ENCODE results near the gene CAMTA1.

Gene CAMTA1

GRCh38 chr1:7247158-7247557 is 461.9 kb downstream of the CAMTA1 start:
- H3K79me2 ChIP-seq (ENCODE audit: insufficient read depth, low read length) = no peaks in the 10 kb centered on the region
- H3K27ac ChIP-seq (ENCODE audit: low read length) = no peak overlapping the region
- ATAC-seq (ENCODE audit: insufficient read depth, low read depth) = no peak
- no peaks in the 10 kb centered on the region for H3K4me1 ChIP-seq (ENCODE audit: insufficient read depth, low read length)
- no peak overlapping the region for H2AFZ ChIP-seq (ENCODE audit: low read depth, low read length)
- H3K27me3 ChIP-seq (ENCODE audit: insufficient read depth, low read length, poor library complexity) = peaks cover 3% of the 10 kb centered on the region
- no peak overlapping the region for H3K4me3 ChIP-seq (ENCODE audit: low read depth in 1 of 2, low read length in 2 of 2)
- TF ChIP-seq EZH2 (IDR thresholded peaks at IDR 0.05; ENCODE audit: borderline replicate concordance, low read depth, low read length, severe bottlenecking) = no peak
- TF ChIP-seq, protein P1, sequence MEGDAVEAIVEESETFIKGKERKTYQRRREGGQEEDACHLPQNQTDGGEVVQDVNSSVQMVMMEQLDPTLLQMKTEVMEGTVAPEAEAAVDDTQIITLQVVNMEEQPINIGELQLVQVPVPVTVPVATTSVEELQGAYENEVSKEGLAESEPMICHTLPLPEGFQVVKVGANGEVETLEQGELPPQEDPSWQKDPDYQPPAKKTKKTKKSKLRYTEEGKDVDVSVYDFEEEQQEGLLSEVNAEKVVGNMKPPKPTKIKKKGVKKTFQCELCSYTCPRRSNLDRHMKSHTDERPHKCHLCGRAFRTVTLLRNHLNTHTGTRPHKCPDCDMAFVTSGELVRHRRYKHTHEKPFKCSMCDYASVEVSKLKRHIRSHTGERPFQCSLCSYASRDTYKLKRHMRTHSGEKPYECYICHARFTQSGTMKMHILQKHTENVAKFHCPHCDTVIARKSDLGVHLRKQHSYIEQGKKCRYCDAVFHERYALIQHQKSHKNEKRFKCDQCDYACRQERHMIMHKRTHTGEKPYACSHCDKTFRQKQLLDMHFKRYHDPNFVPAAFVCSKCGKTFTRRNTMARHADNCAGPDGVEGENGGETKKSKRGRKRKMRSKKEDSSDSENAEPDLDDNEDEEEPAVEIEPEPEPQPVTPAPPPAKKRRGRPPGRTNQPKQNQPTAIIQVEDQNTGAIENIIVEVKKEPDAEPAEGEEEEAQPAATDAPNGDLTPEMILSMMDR (IDR thresholded peaks at IDR 0.05; ENCODE audit: borderline replicate concordance, extremely low read depth, low read length, poor library complexity, severe bottlenecking) = no peak
- H3K9me3 ChIP-seq (ENCODE audit: insufficient read depth, low read length, severe bottlenecking) = no peaks in the 10 kb centered on the region
- H4K20me1 ChIP-seq (ENCODE audit: insufficient read depth, low read length) = peaks cover 4% of the 10 kb centered on the region; the same call in 1 of the 2 replicates
- H3K4me2 ChIP-seq (ENCODE audit: insufficient read depth, low read length) = no peak overlapping the region
- no peak overlapping the region for H3K9ac ChIP-seq (ENCODE audit: low read depth, low read length)
- no peaks in the 10 kb centered on the region for H3K36me3 ChIP-seq (ENCODE audit: insufficient read depth, low read length)
- DNase-seq = no peak

DNA sequence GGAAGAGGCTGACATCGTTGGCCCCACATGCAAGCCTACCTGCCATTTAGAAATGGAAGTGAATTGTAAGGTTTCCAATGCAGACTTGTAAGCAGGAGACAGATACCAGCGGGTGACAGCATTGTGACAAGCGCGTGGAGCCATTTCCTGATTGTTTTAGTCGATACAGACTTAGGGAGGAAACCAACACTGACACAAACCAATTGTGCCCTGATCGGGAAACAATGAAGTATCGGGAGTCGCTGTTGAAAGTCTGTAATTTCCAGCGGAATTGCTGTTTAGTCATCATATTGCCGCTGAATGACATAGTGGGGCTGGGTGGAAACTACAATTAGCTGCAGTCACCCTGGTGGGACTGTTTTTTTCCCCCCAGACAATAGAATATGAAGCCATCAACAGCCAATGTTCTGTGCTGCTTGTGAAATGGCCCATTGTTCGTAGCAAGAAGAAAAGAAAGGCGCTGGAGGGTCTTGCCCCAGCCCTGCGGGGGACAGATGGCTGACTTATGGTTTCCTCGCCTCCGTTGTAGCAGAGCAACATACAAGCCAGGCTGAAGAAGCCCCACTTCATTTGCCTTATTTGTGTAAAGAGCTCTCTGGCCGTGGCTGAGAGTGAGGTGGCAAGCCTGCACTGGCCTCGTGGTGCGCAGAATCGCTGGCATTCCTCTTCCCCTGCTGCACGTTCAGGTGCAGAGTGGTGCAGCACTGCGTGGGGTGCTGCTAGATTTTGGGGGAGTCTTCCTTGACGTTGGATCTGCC is 462.7 kb downstream of the CAMTA1 start:
- DNase-seq (no peak), ATAC-seq (ENCODE audit: insufficient read depth, low read depth) (no peak)
- TF ChIP-seq EZH2 (IDR thresholded peaks at IDR 0.05; ENCODE audit: borderline replicate concordance, low read depth, low read length, severe bottlenecking) = no peak
- TF ChIP-seq, protein P1 (IDR thresholded peaks at IDR 0.05; ENCODE audit: borderline replicate concordance, extremely low read depth, low read length, poor library complexity, severe bottlenecking) = no peak
- Histone ChIP-seq H3K9ac (ENCODE audit: low read depth, low read length) (no peak overlapping the region), H3K79me2 (ENCODE audit: insufficient read depth, low read length) (no peaks in the 10 kb centered on the region), H3K4me1 (ENCODE audit: insufficient read depth, low read length) (no peaks in the 10 kb centered on the region), H3K4me2 (ENCODE audit: insufficient read depth, low read length) (no peak overlapping the region), H3K36me3 (ENCODE audit: insufficient read depth, low read length) (no peaks in the 10 kb centered on the region), H3K4me3 (ENCODE audit: low read depth in 1 of 2, low read length in 2 of 2) (no peak overlapping the region), H2AFZ (ENCODE audit: low read depth, low read length) (no peak overlapping the region), H3K27me3 (ENCODE audit: insufficient read depth, low read length, poor library complexity) (peaks cover 3% of the 10 kb centered on the region), H3K9me3 (ENCODE audit: insufficient read depth, low read length, severe bottlenecking) (no peaks in the 10 kb centered on the region), H4K20me1 (ENCODE audit: insufficient read depth, low read length) (peaks cover 4% of the 10 kb centered on the region; the same call in 1 of the 2 replicates), H3K27ac (ENCODE audit: low read length) (no peak overlapping the region)

GRCh38 chr1:7248549-7249199 is 463.4 kb downstream of the CAMTA1 start:
- no peak overlapping the region for H2AFZ ChIP-seq (ENCODE audit: low read depth, low read length)
- DNase-seq = no peak
- H3K9me3 ChIP-seq (ENCODE audit: insufficient read depth, low read length, severe bottlenecking) = no peaks in the 10 kb centered on the region
- H3K4me2 ChIP-seq (ENCODE audit: insufficient read depth, low read length) = no peak overlapping the region
- H3K4me3 ChIP-seq (ENCODE audit: low read depth in 1 of 2, low read length in 2 of 2) = no peak overlapping the region
- no peaks in the 10 kb centered on the region for H3K4me1 ChIP-seq (ENCODE audit: insufficient read depth, low read length)
- no peak overlapping the region for H3K9ac ChIP-seq (ENCODE audit: low read depth, low read length)
- no peaks in the 10 kb centered on the region for H3K79me2 ChIP-seq (ENCODE audit: insufficient read depth, low read length)
- no peak for ATAC-seq (ENCODE audit: insufficient read depth, low read depth)
- H3K36me3 ChIP-seq (ENCODE audit: insufficient read depth, low read length) = no peaks in the 10 kb centered on the region
- H4K20me1 ChIP-seq (ENCODE audit: insufficient read depth, low read length) = peaks cover 4% of the 10 kb centered on the region; the same call in 1 of the 2 replicates
- peaks cover 3% of the 10 kb centered on the region for H3K27me3 ChIP-seq (ENCODE audit: insufficient read depth, low read length, poor library complexity)
- H3K27ac ChIP-seq (ENCODE audit: low read length) = no peak overlapping the region
- TF ChIP-seq EZH2 (IDR thresholded peaks at IDR 0.05; ENCODE audit: borderline replicate concordance, low read depth, low read length, severe bottlenecking) = no peak
- TF ChIP-seq, protein P1 (IDR thresholded peaks at IDR 0.05; ENCODE audit: borderline replicate concordance, extremely low read depth, low read length, poor library complexity, severe bottlenecking) = no peak

Measured in DND-41 (cell line).